ENCODE data around the gene SPOCD1. TPM values are rescaled to one million over a fixed set of nuclear protein-coding genes. Genes with fewer than 3 reads are reported as not detected.

The SPOCD1 gene
- total RNA-seq, 2 donors from 2014 or later, result 0.45 to 0.59 TPM

DNA sequence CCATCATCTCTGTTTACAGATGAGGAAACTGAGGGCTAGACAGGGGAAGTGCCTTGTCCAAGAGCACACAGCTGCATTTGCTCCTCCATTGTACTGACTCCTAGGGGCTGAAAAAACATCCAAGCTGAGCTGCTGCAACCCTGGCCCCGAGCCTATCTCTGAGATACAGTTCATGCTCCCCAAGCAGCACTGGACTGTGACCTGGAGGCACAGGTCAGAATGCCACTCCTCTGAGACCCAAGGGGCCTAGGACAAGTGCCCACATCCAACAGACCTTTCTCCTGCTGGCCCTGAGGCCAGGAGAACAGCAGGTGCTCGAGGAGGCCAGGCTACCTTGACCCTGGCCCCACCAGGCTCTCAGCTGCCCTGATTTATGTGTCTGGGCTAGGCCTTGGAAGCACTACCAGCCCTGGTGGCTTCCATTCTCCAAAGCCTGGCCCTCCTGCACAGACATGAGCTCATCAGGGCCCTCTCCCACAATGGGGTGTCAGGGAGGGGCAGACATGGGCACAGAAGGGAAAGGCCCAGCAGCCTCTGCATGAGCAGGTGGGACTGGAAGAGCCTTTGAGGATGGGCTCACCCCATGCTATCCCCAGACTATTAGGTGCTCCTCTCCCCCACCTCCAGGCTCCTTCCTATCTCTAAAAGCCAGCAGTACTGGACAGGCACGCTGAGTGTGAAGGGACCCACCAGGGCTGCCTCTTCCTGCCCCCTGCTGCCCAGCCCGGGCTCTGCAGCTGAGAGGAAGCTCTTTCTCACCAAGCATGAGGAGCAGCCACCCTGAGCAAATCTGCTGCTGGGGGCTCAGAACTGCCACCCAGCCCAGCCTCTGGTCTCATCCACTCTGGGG is 70.5 kb downstream of the SPOCD1 start:
- Histone ChIP-seq H3K4me3 (no peak overlapping the region), H3K9me3 (no peaks in the 10 kb centered on the region), H3K27ac (no peak overlapping the region), H3K9ac (ENCODE audit: low read depth in 2 of 2, low read length in 2 of 2) (no peak overlapping the region), H3K27me3 (no peaks in the 10 kb centered on the region), H3K4me1 (no peaks in the 10 kb centered on the region), H3K36me3 (no peaks in the 10 kb centered on the region)
- DNase-seq, result peak; percentile 72
- TF ChIP-seq, protein P1, sequence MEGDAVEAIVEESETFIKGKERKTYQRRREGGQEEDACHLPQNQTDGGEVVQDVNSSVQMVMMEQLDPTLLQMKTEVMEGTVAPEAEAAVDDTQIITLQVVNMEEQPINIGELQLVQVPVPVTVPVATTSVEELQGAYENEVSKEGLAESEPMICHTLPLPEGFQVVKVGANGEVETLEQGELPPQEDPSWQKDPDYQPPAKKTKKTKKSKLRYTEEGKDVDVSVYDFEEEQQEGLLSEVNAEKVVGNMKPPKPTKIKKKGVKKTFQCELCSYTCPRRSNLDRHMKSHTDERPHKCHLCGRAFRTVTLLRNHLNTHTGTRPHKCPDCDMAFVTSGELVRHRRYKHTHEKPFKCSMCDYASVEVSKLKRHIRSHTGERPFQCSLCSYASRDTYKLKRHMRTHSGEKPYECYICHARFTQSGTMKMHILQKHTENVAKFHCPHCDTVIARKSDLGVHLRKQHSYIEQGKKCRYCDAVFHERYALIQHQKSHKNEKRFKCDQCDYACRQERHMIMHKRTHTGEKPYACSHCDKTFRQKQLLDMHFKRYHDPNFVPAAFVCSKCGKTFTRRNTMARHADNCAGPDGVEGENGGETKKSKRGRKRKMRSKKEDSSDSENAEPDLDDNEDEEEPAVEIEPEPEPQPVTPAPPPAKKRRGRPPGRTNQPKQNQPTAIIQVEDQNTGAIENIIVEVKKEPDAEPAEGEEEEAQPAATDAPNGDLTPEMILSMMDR (IDR thresholded peaks at IDR 0.05), result peak; percentile 71
- intact Hi-C loops (cut with DNase I), result no loop called here

- Histone ChIP-seq H3K9me3 (no peaks in the 10 kb centered on the region), H3K27me3 (no peaks in the 10 kb centered on the region), H3K4me3 (no peak overlapping the region), H3K27ac (no peak overlapping the region), H3K36me3 (no peaks in the 10 kb centered on the region), H3K4me1 (no peaks in the 10 kb centered on the region), H3K9ac (ENCODE audit: low read depth in 2 of 2, low read length in 2 of 2) (peak overlapping the region in 1 of 2 donors; percentile 24)
- no peak for DNase-seq
- intact Hi-C loops (cut with DNase I), result no loop called here
- TF ChIP-seq, protein P1 (IDR thresholded peaks at IDR 0.05), result no peak
These were observed 71.5 kb downstream of the SPOCD1 start for GRCh38 chr1:31744165-31744888.

GRCh38 chr1:31742462-31743212 is 73.2 kb downstream of the SPOCD1 start:
- Histone ChIP-seq H3K36me3 (no peaks in the 10 kb centered on the region), H3K9ac (ENCODE audit: low read depth in 2 of 2, low read length in 2 of 2) (no peak overlapping the region), H3K27ac (no peak overlapping the region), H3K4me1 (no peaks in the 10 kb centered on the region), H3K27me3 (no peaks in the 10 kb centered on the region), H3K9me3 (no peaks in the 10 kb centered on the region), H3K4me3 (no peak overlapping the region)
- intact Hi-C loops (cut with DNase I), result no loop called here
- no peak for DNase-seq
- TF ChIP-seq, protein P1 (IDR thresholded peaks at IDR 0.05), result no peak

Small RNA genes lying within 50 kb of the gene (microRNA-seq; reads per million reads assigned to microRNA genes)
- gene MIR4254, result not detected

Other genes starting within 250 kb of the SPOCD1 start
- 100 to 1,000 TPM; 116 to 130 TPM for gene TINAGL1, start 239.5 kb downstream of the SPOCD1 start, total RNA-seq
- not detected for gene HCRTR1, start 198.3 kb downstream of the SPOCD1 start, total RNA-seq
- 10 to 100 TPM; 57.5 to 67.8 TPM for gene PEF1, start 171.1 kb downstream of the SPOCD1 start, total RNA-seq
- 10 to 100 TPM in 1 of 2 donors, 1 to 10 TPM in 1; 9.0 to 15.4 TPM for gene COL16A1, start 112.0 kb downstream of the SPOCD1 start, total RNA-seq
- 1 to 10 TPM in 1 of 2 donors, under 1 TPM in 1; 0.59 to 1.6 TPM for gene ADGRB2, start 51.7 kb downstream of the SPOCD1 start, total RNA-seq
- 100 to 1,000 TPM; 240 to 332 TPM for gene PTP4A2, start 122.3 kb upstream of the SPOCD1 start, total RNA-seq
- gene KHDRBS1, start 197.8 kb upstream of the SPOCD1 start, total RNA-seq, result 100 to 1,000 TPM; 105 to 147 TPM

Measured in colonic mucosa (tissue), 4 donors.